ENCODE data around the gene NET1. TPM values are rescaled to one million over a fixed set of nuclear protein-coding genes. Genes with fewer than 3 reads are reported as not detected.
"Not testable (repeated sequence)": the region's sequence is repeated elsewhere in the genome, so short reads cannot be mapped to it uniquely, and the experiment has no call there.

Gene NET1
- total RNA-seq, 1 donor from 2014 or later: 29.3 TPM

- FAIRE-seq (no peak), DNase-seq (ENCODE audit: low spot score in 2 of 2) (peak in 1 of 2 donors; percentile 32)
Observed at GRCh38 chr10:5396556-5397300, 15.6 kb upstream of the NET1 start.

- no peak for FAIRE-seq
- no peak for DNase-seq (ENCODE audit: low spot score in 2 of 2)
Observed at GRCh38 chr10:5399332-5399731, 13.0 kb upstream of the NET1 start.

DNA sequence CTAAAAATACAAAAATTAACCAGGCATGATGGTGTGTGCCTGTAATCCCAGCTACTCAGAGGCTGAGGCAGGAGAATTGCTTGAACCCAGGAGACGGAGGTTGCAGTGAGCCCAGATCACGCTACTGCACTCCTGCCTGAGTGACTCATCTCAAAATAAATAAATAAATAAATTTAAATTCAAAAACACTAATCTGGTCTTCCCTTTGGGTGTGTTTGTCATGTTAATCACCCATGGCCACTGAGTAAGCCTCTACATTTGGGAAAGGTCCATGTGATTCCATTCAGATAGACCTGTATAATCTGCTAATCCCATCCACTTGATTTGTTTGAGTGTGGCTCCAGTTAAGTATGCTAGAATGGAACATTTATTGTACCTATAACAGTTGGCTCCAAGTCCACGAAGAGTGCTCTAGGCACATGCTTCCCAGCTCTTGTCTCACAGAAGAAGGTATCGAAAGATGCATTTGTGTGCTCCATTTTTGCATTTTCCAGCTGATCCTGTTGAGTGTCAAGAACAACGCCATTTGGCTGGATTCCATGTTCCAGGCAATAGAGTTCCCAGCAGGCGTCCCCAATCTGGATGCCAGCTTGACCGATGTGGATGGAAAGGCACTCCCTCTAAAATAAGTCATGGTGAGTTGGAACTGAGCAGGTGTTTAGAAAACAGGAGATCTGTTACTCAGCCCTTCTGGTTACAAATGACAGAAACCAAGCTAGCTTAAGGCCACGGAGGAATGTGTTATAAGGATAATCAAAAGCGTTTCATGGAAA is 11.7 kb upstream of the NET1 start:
- DNase-seq (ENCODE audit: low spot score in 2 of 2): no peak
- no peak for FAIRE-seq

GRCh38 chr10:5402798-5403197 is 9.6 kb upstream of the NET1 start:
- FAIRE-seq (no peak), DNase-seq (ENCODE audit: low spot score in 2 of 2) (no peak)

GRCh38 chr10:5404208-5405041 is 7.9 kb upstream of the NET1 start, which contains the start of gene TUBAL3:
TUBAL3 (minus strand) TSS chr10:5404828; CDS start chr10:5404792, 36 bp downstream.
- DNase-seq (ENCODE audit: low spot score in 2 of 2): no peak

GRCh38 chr10:5406918-5407317 is 5.4 kb upstream of the NET1 start:
- DNase-seq (ENCODE audit: low spot score in 2 of 2): no peak
- no peak for FAIRE-seq

More at GRCh38 chr10:5404208-5405041, 7.9 kb upstream of the NET1 start, which contains the start of gene TUBAL3:
- FAIRE-seq: no peak

GRCh38 chr10:5410787-5411186 is 1.6 kb upstream of the NET1 start:
- not testable (repeated sequence) for FAIRE-seq; DNase-seq (ENCODE audit: low spot score in 2 of 2)

DNA sequence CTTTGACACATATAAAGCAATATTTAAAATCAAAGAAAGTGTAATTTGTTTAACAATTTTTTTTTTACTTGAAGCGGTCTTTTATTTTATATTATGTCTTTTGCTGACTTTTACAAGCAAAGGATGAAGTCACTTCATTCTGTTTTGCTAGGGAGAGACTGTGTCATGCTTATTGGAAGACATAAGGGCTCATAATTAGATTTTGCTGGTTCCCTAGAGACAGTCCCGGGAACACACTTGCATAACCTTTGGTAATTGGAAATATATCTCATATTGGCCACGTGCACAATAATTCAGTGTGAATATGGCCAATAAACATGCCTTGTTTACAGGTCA is 448 bp upstream of the NET1 start:
- FAIRE-seq: no peak
- DNase-seq (ENCODE audit: low spot score in 2 of 2): no peak

DNA sequence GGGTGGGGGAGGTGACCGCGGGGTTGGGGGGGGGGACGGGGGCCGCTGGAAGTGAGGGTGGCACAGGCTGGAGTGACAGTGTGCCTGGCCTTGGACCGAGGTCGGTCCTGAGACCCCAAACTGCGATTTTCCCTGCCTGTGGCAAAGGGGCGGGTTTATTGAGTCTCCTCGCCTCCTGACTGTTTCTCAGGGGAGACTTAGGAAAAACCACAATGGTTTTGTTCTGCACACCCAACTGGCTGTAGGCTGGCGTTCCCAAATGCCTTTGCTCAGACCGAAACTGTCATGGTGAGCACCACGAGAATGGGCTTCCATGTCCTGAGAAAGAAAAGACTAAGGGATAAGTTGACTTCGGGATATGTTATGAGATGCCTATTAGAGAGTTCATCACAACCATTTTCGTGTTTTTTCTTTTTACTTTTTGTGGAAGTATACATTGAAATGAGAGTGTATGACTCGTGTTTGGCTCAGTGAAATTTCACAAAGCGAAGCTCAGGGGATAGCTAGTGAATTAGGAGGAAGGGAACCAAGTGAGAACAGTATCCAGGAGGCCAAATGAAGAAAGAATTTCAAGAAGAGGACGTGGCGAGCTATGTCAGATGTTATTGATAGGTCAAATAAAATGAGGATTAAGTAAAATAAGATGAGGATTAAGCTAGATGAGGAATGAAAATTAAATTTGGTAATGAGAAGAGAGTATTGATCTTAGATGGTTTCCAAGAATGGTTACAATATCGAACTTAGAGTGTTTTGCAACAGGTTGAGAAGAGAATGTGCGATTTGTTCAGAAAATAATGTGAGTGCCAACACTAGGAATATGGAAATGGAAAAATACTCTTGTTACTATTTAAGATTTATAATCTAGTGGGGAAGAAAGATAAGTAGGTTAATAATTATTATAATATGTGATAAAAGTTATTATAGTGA is 918 bp downstream of the NET1 start:
- FAIRE-seq: no peak
- peak; percentile 20 to 40 for DNase-seq (ENCODE audit: low spot score in 2 of 2)

- DNase-seq (ENCODE audit: low spot score in 2 of 2) (no peak), FAIRE-seq (no peak)
Observed at GRCh38 chr10:5416981-5417380, 4.6 kb downstream of the NET1 start.

DNA sequence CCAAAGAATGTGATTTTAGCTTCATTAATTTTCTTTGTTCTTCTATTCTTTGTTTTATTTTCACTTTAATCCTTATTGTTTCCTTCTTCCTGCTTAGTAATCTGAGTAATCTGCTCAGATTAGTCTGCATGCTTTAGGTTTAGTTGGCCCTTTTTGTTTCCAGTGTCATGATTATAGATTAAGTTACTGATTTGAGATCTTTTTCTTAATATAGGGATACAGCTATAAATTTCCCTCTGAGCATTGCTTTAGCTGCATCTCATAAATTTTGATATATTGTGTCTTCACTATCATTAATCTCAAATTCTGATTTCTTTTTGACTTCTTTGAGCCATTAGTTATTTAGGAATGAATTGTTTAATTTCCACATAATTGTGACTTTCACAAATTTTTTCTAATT is 6.2 kb downstream of the NET1 start:
- FAIRE-seq (peak; percentile 6), DNase-seq (ENCODE audit: low spot score in 2 of 2) (no peak)

- DNase-seq (ENCODE audit: low spot score in 2 of 2) (no peak), FAIRE-seq (no peak)
Observed at GRCh38 chr10:5419466-5420094, 7.2 kb downstream of the NET1 start.

GRCh38 chr10:5423771-5424170 is 11.4 kb downstream of the NET1 start:
- FAIRE-seq: no peak
- no peak for DNase-seq (ENCODE audit: low spot score in 2 of 2)

- no peak for FAIRE-seq
- DNase-seq (ENCODE audit: low spot score in 2 of 2): no peak
Observed at GRCh38 chr10:5424751-5425150, 12.4 kb downstream of the NET1 start.

- no peak for FAIRE-seq
- no peak for DNase-seq (ENCODE audit: low spot score in 2 of 2)
Observed at GRCh38 chr10:5428133-5428532, 15.8 kb downstream of the NET1 start.

GRCh38 chr10:5433182-5433581 is 20.8 kb downstream of the NET1 start:
- FAIRE-seq (no peak), DNase-seq (ENCODE audit: low spot score in 2 of 2) (no peak)

DNA sequence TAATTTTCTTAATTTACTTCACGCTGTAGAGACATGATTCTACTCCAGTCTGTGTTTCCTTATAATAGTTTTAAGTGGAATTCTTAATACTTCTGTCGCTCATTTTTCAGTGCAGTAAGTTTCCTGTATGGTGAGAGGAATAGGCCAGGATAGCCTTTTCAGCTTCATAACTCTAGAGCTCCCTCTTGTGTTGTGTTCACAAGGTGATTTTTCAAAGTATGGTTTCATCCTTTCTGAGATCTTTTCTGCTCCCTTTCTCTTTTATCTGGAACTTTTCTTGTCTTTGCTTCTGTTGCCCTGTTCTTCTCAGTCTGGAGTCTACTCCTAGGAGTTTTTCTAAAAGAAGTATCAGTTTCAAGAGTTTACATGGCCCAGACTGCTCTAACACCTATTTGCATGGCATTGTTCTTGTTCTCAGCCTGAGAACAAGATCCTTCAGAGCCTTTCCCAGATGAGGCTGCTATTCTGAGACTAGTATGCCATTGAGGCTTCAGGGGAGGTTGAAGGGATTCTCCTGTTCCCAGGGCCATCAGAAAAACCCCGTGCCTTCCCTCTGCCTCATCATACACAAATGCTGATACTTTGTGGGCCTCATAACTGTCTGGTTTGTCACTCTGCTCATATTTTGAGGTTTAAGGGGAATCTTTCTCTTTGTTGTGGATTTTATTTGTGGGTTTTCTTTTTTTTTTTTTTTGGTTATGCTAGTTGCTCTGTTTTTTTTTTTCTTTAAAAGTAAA is 21.8 kb downstream of the NET1 start:
- DNase-seq (ENCODE audit: low spot score in 2 of 2) (no peak), FAIRE-seq (peak; percentile 3)

DNA sequence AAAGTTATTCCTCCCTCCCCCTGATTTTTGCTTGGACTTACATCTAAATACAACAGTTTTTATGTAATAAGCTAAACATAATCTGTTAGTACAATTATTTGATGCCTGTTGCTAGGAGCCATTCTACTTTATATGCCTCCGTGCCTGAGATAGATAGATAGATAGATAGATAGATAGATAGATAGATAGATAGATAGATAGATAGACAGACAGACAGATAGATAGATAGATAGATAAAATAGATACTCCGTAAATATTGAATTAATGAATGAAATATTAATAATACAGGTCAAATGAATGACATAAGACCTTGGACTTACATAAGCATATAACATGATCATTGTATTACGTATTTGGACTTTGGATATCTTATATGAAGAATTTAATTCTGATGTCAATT is 23.0 kb downstream of the NET1 start:
- FAIRE-seq: no peak
- DNase-seq (ENCODE audit: low spot score in 2 of 2): no peak

DNA sequence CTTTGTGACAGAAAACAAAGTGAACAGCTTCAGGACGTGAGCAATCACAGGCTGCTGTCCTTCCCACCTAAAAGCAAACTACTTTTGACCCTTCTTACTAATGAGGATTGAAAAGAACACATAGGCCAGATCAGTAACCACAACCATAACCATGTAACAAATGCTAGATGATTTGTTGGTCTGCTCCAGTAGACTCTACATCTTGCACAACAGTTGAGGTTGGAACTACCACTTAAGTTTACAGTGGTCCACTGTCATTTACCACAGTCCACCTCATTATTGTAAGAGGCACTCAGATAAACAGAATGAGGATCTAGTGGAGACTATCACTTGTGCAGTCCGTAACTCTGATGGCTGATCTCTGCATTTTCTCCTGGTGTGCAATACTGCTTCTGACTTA is 27.8 kb downstream of the NET1 start:
- DNase-seq (ENCODE audit: low spot score in 2 of 2) (no peak), FAIRE-seq (no peak)

All from frontal cortex (tissue), 4 donors.